ENCODE measurements around the gene HCAR3. TPM values are rescaled to one million over a fixed set of nuclear protein-coding genes. Genes with fewer than 3 reads are reported as not detected.

Gene HCAR3
- total RNA-seq, 2 experiments from 2014 or later = 0.07 to 0.09 TPM

DNA sequence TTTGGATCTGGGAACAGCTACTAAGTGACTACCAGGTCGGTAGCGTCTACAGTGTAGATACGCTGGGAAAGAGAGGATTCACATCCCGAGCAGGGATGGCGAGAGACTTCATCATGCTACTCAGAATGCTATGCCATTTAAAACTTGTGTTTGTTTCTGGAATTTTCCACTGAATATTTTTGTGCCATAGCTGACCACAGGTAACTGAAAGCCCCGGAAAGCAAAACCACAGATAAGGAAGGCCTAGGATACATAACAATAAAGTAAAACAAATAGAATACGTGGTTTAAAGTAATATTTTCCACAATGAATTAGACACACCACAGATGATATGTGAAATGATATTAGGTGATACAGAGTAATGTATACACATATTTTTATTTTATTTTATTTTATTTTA is 22.0 kb upstream of the HCAR3 start:
- Mint-ChIP-seq H3K9me3 (ENCODE audit: low read depth) (peaks cover 3% of the 10 kb centered on the region), H3K27me3 (no peaks in the 10 kb centered on the region), H3K27ac (no peak overlapping the region), H3K4me1 (peaks cover 11% of the 10 kb centered on the region), H3K36me3 (ENCODE audit: low read depth) (no peaks in the 10 kb centered on the region), H3K4me3 (no peak overlapping the region)
- CTCF ChIA-PET = interaction anchor here (0.6 to 0.8 kb wide), 3 partner anchors 11 to 155 kb away, joined by 3 read pairs; no protein-coding TSS in a partner anchor
- DNase-seq (no peak), ATAC-seq (no peak)
- POLR2A ChIA-PET = no interaction called here
- intact Hi-C loops (cut with DNase I, micrococcal nuclease) = no loop called here

DNA sequence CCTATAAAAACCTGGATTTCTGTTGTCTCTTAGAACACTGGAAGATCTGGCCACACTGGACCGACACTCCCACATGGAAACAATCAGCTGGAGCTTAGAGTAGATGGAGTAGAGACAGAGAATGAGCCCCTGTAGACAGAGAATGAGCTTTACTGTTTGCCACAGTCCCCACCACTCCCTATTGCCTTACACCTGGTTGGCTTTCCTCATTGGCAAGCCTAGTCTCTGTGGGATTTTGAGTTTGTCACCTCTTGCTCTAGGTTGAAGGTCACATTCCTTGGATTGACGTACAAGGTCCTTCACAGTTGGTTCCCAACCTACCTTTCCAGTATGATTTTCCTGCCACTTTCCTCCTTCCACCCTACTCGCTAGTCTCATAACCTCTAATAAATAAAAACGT is 16.0 kb upstream of the HCAR3 start:
- DNase-seq (no peak), ATAC-seq (no peak)
- CTCF ChIA-PET = interaction anchor here (0.6 to 0.9 kb wide), 2 partner anchors 10 to 48 kb away, joined by 3 read pairs; no protein-coding TSS in a partner anchor
- POLR2A ChIA-PET = interaction anchor here (0.7 kb wide), 1 partner anchor 725 kb away, joined by 4 read pairs; the partner anchor contains the start of gene SNRNP35
- Mint-ChIP-seq H3K27ac (peak overlapping the region; percentile 83), H3K36me3 (ENCODE audit: low read depth) (no peaks in the 10 kb centered on the region), H3K4me1 (peaks cover 61% of the 10 kb centered on the region), H3K9me3 (ENCODE audit: low read depth) (peaks cover 3% of the 10 kb centered on the region), H3K27me3 (no peaks in the 10 kb centered on the region), H3K4me3 (no peak overlapping the region)
- intact Hi-C loops (cut with DNase I, micrococcal nuclease) = loop anchor here (1.0 to 5.0 kb wide), 6 partner anchors 12 to 320 kb away; partner anchors contain the start of gene DENR (in 1 of the 2)

DNA sequence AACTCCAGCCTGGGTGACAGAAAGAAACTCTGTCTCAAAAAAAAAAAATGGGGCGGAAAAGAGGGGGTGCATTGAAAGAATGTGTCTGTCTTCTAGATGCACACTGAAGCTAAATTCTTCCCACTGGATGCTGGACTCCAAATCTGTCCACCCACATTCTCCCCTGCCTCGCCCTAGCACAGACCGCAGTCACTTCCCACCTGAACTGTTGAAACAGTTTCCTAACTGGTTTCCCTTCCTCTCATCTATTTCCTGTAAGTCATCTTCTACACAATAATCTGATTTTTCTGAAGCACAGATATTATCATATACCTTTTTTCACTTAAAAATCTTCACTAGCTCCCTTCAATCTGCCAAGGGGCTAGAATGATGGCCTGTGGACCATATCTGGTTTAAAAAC is 15.6 kb upstream of the HCAR3 start:
- ATAC-seq (peak; percentile 20), DNase-seq (peak; percentile 63)
- intact Hi-C loops (cut with DNase I, micrococcal nuclease) = loop anchor here (2.0 to 5.0 kb wide), 2 partner anchors 85 to 320 kb away; no protein-coding TSS in a partner anchor
- Mint-ChIP-seq H3K27me3 (no peaks in the 10 kb centered on the region), H3K4me3 (no peak overlapping the region), H3K4me1 (peaks cover 64% of the 10 kb centered on the region), H3K9me3 (ENCODE audit: low read depth) (peaks cover 3% of the 10 kb centered on the region), H3K36me3 (ENCODE audit: low read depth) (no peaks in the 10 kb centered on the region), H3K27ac (peak overlapping the region; percentile 83)
- CTCF ChIA-PET = interaction anchor here (0.6 kb wide), 1 partner anchor 47 kb away, joined by 3 read pairs; no protein-coding TSS in a partner anchor
- POLR2A ChIA-PET = interaction anchor here (0.7 kb wide), 1 partner anchor 726 kb away, joined by 4 read pairs; the partner anchor contains the start of gene SNRNP35

DNA sequence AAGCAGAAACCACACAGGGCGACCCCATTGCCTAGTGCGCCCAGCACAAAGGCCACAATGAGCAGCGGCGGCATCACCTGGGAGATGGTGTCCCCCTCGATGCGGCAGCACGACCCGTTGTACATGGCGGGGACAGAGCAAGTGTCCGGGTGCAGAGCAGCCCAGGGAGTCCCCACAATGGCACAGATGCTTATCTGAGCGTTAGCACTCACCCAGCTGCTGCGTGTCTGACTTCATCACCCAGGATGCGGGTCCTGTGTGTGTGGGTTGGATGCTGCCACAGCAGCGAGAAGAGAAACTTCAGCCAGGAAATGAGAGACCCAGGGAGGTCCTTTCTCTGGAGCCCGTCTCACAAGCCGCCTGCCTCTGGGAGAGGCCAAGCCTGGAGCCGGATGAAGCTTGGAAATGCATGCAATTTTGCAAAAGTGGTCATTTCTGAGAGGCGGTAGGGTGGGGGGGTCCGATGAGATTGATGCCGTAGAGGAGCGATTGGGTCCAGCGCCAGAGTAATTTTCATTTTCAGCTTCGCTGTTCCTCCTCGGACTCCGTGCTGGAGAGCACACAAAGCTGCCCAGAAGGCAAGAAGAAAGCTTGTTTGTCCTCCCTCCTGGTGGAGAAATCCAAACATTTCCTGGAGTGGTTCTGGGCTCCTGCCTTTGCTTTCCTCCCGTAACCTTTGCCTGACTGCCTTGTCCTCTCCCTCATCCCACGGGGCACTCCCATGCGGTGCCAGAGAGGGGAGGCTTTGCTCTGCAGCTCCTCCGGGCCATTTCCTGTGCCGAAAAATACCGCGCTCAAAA is 13.8 kb upstream of the HCAR3 start, which contains the start of gene HCAR1:
Gene HCAR1 (minus strand): TSS at position 630 of the 800 bp plus-strand sequence. CDS start 505 bp downstream, at position 125.
- H3K27me3 Mint-ChIP-seq = no peaks in the 10 kb centered on the region
- H3K9me3 Mint-ChIP-seq (ENCODE audit: low read depth) = no peaks in the 10 kb centered on the region
- peak within 1 kb of the TSS; percentile 60 for H3K4me3 Mint-ChIP-seq
- peak; percentile 85 for DNase-seq
- ChIA-PET POLR2A (no interaction called here), CTCF (interaction anchor here (0.5 kb wide), 1 partner anchor 40 kb away, joined by 3 read pairs; no protein-coding TSS in a partner anchor)
- H3K4me1 Mint-ChIP-seq = peaks cover 76% of the 10 kb centered on the region
- no peaks in the 10 kb centered on the region for H3K36me3 Mint-ChIP-seq (ENCODE audit: low read depth)
- peak within 1 kb of the TSS; percentile 73 for H3K27ac Mint-ChIP-seq
- intact Hi-C loops (cut with DNase I, micrococcal nuclease) = loop anchor here in 1 of 2 experiments (5.0 kb wide), 1 partner anchor 318 kb away; no protein-coding TSS in a partner anchor
- peak; percentile 75 for ATAC-seq

DNA sequence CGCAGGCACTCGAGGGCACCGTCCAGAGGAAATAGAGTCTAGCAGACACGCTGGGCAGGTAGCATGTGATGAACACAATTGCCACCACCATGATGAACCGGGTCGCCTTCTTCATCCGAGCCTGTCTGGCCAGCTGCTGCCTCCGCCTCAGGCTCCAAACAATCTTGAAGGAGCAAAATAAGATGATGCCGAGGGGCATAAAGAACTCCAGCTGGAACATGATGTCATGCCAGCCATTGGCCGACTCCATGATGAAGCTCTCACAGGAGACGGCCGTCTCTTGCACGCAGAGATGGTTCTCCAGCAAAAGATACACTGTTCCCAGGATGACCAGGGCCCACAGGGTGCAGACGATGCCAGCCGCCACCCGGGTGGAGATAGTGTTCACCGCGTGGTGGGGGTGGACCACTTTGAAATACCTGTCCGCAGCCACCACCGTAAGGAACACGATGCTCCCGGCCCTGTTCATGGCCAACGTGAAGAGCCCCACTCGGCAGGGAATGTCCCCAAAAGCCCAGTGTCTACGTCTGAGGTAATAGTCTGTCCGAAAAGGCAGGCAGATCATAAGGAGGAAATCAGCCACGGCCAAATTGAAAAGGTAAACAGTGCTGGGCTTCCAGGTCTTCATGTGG is 13.1 kb upstream of the HCAR3 start:
- Mint-ChIP-seq H3K27me3 (no peaks in the 10 kb centered on the region), H3K27ac (peak overlapping the region; percentile 73), H3K4me1 (peaks cover 83% of the 10 kb centered on the region), H3K36me3 (ENCODE audit: low read depth) (no peaks in the 10 kb centered on the region), H3K9me3 (ENCODE audit: low read depth) (no peaks in the 10 kb centered on the region), H3K4me3 (peak overlapping the region; percentile 60)
- ChIA-PET POLR2A (no interaction called here), CTCF (interaction anchor here (0.5 kb wide), 1 partner anchor 39 kb away, joined by 3 read pairs; no protein-coding TSS in a partner anchor)
- ATAC-seq = no peak
- no peak for DNase-seq
- intact Hi-C loops (cut with DNase I, micrococcal nuclease) = loop anchor here in 1 of 2 experiments (5.0 to 10.0 kb wide), 2 partner anchors 317 to 635 kb away; no protein-coding TSS in a partner anchor

DNA sequence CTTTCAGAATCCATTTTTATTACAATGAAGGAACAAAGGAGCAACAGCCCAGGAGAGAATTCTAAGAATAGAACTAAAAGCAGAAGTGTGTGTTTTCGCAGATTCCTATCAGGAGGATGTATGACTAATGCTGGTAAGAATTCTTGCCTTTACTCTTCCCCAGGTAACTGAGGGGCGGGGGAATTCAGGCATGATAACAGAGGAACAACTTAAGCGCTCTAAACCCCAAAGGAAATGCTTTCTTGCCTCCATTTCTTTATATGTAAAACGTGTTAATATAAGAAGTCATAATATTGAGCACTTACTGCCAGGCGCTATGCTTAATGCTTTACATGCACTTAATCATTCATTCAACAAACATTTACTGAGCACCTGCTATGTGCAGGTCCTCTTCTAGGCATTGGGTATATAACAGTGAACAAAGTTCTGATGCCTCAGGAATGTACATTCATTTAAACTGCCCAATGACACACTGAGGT is 9.5 kb upstream of the HCAR3 start:
- H3K9me3 Mint-ChIP-seq (ENCODE audit: low read depth) = no peaks in the 10 kb centered on the region
- H3K27me3 Mint-ChIP-seq = no peaks in the 10 kb centered on the region
- H3K4me3 Mint-ChIP-seq = peak overlapping the region; percentile 49
- ChIA-PET POLR2A (no interaction called here), CTCF (no interaction called here)
- peak; percentile 36 for DNase-seq
- peaks cover 67% of the 10 kb centered on the region for H3K4me1 Mint-ChIP-seq
- H3K36me3 Mint-ChIP-seq (ENCODE audit: low read depth) = no peaks in the 10 kb centered on the region
- intact Hi-C loops (cut with DNase I, micrococcal nuclease) = loop anchor here in 1 of 2 experiments (10.0 kb wide), 1 partner anchor 631 kb away; no protein-coding TSS in a partner anchor
- peak; percentile 48 for ATAC-seq
- peak overlapping the region; percentile 62 for H3K27ac Mint-ChIP-seq

DNA sequence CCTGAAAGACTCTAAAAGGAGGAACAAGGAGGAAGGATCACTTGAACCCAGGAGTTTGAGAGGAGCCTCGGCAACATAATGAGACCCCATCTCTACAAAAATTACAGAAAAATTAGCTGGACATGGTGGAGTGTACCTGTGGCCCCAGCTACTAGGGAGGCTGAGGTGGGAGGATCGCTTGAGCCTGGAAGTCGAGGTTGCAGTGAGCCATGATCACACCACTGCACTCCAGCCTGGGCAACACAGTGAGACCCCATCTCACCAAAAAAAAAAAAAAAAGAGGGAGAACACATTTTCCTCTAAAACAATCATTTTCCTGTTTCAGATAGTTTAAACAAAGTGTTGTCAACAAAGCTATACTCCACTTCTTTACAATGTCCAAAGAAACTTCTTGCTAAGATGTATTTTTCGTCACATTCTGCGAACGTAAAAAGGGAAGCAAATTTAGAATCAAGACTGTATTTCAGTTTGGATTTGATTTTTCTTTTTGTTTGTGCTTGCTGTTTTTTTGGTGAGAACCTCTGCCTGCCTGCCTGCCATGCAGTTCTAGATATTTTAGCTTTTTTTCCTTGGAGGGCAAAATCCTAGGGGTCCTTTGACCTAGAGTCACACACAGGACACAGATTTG is 9.0 kb upstream of the HCAR3 start:
- no peak for ATAC-seq
- intact Hi-C loops (cut with DNase I, micrococcal nuclease) = loop anchor here in 1 of 2 experiments (10.0 kb wide), 1 partner anchor 631 kb away; no protein-coding TSS in a partner anchor

DNA sequence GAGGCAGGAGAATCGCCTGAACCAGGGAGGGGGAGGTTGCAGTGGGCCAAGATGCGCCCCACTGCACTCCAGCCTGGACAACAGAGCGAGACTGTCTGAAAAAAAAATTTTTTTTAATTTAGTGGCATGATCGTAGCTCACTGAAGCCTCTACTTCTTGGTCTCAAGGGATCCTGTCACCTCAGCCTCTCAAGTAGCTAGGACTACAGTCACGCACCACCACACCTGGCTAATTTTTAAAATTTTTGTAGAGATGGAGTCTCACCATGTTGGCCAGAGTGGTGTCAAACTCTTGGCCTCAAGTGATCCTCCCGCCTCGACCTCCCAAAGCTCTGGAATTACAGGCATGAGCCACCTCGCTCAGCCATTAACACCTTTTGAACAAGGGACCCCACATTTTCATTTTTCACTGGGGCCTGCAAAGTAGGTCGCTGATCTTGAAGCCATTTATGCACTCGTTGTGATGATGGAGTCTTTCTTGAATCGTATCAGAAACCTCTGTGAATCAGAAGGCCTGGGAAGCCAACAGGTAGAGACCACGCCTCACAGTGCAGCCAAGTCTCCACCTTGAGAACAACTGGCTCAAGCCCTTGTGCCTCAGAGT is 8.1 kb upstream of the HCAR3 start:
- no peaks in the 10 kb centered on the region for H3K27me3 Mint-ChIP-seq
- no peak overlapping the region for H3K4me3 Mint-ChIP-seq
- CTCF ChIA-PET = interaction anchor here (0.8 kb wide), 1 partner anchor 837 kb away, joined by 3 read pairs; no protein-coding TSS in a partner anchor
- POLR2A ChIA-PET = no interaction called here
- intact Hi-C loops (cut with DNase I, micrococcal nuclease) = loop anchor here in 1 of 2 experiments (10.0 kb wide), 1 partner anchor 630 kb away; no protein-coding TSS in a partner anchor
- H3K4me1 Mint-ChIP-seq = peaks cover 65% of the 10 kb centered on the region
- DNase-seq (no peak), ATAC-seq (no peak)
- no peaks in the 10 kb centered on the region for H3K9me3 Mint-ChIP-seq (ENCODE audit: low read depth)
- H3K27ac Mint-ChIP-seq = no peak overlapping the region
- no peaks in the 10 kb centered on the region for H3K36me3 Mint-ChIP-seq (ENCODE audit: low read depth)

More for the DNA sequence above, 9.0 kb upstream of the HCAR3 start:
- Mint-ChIP-seq H3K4me3 (peak overlapping the region; percentile 49), H3K36me3 (ENCODE audit: low read depth) (no peaks in the 10 kb centered on the region), H3K27me3 (no peaks in the 10 kb centered on the region), H3K27ac (peak overlapping the region; percentile 62), H3K4me1 (peaks cover 66% of the 10 kb centered on the region), H3K9me3 (ENCODE audit: low read depth) (no peaks in the 10 kb centered on the region)
- POLR2A ChIA-PET = no interaction called here
- DNase-seq = no peak
- CTCF ChIA-PET = interaction anchor here (0.6 kb wide), 1 partner anchor 85 kb away, joined by 3 read pairs; no protein-coding TSS in a partner anchor

DNA sequence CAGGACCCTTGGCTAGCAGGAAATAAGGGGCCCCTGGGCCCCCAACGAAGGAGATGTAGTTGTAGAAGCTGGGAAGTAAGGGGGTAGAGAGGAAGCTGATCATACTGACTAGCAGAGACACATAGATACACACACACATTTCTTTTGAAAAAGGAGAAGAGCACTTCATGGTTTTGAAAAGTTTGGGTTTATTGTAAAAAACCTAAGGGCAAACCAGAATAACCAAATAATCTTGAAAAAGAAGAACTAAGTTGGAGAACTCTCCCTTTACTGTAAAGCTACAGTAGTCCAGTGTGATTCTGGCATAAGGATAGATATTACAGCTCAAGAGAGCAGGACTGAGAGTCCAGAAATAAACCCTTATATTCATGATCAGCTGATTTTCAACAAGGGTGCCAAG is 5.8 kb upstream of the HCAR3 start:
- intact Hi-C loops (cut with DNase I, micrococcal nuclease) = loop anchor here in 1 of 2 experiments (10.0 kb wide), 1 partner anchor 628 kb away; no protein-coding TSS in a partner anchor
- no peaks in the 10 kb centered on the region for H3K27me3 Mint-ChIP-seq
- peaks cover 47% of the 10 kb centered on the region for H3K4me1 Mint-ChIP-seq
- no peaks in the 10 kb centered on the region for H3K9me3 Mint-ChIP-seq (ENCODE audit: low read depth)
- H3K27ac Mint-ChIP-seq = no peak overlapping the region
- ATAC-seq (no peak), DNase-seq (no peak)
- ChIA-PET POLR2A (no interaction called here), CTCF (interaction anchor here (1.2 to 1.3 kb wide), 2 partner anchors 10 to 72 kb away, joined by 3 read pairs; no protein-coding TSS in a partner anchor)
- H3K4me3 Mint-ChIP-seq = no peak overlapping the region
- H3K36me3 Mint-ChIP-seq (ENCODE audit: low read depth) = no peaks in the 10 kb centered on the region

DNA sequence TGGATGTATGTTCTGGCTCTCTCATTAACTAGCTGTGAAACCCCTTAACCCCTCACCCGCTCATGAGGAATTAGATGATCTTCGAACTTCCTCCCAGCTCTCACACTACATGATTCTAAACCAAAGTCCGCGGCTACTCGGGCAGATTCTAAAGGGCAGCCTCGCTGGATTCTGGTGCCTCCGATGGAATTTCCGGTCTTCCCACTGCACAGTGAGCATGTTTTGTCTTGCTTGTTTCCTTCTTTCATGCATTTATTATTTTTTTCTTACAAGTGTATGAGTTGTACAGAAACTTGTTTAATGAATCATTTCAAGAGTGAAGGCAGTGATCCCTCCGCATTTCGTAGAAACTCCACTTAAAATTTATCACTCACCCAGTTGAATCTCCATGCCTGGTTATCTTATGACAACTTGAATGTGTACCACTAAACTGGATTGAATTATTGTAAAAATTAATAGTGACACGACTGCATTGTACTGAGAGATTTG is 4.5 kb upstream of the HCAR3 start:
- H3K4me3 Mint-ChIP-seq = no peak overlapping the region
- H3K27ac Mint-ChIP-seq = peak overlapping the region; percentile 80
- POLR2A ChIA-PET = no interaction called here
- H3K27me3 Mint-ChIP-seq = no peaks in the 10 kb centered on the region
- peak; percentile 26 for DNase-seq
- H3K36me3 Mint-ChIP-seq (ENCODE audit: low read depth) = no peaks in the 10 kb centered on the region
- peak; percentile 64 for ATAC-seq
- CTCF ChIA-PET = interaction anchor here (0.6 kb wide), 1 partner anchor 241 kb away, joined by 3 read pairs; no protein-coding TSS in a partner anchor
- intact Hi-C loops (cut with DNase I, micrococcal nuclease) = loop anchor here in 1 of 2 experiments (1.0 to 10.0 kb wide), 3 partner anchors 31 to 626 kb away; partner anchors contain the start of gene DENR
- H3K9me3 Mint-ChIP-seq (ENCODE audit: low read depth) = no peaks in the 10 kb centered on the region
- peaks cover 41% of the 10 kb centered on the region for H3K4me1 Mint-ChIP-seq

All from activated CD4-positive, alpha-beta T cell treated with anti-CD3 and anti-CD28 coated beads for 36 hours (primary cell).